ENCODE measurements around the gene LTBP3. TPM values are rescaled to one million over a fixed set of nuclear protein-coding genes. Genes with fewer than 3 reads are reported as not detected.

The LTBP3 gene
- total and polyA plus RNA-seq, 9 of the 15 experiments (the other 6 are each of a cell fraction or from before 2014, with no cell fraction given), result 0.06 to 20.5 (median 4.8) TPM

- TF ChIP-seq ZNF644 (tag; IDR thresholded peaks at IDR 0.05; ENCODE audit: low read depth), result no peak
- no peak for TF ChIP-seq ZNF431 (CRISPR knock-in tag; IDR thresholded peaks at IDR 0.05)
- TF ChIP-seq KLF13 (tag; IDR thresholded peaks at IDR 0.05; ENCODE audit: borderline replicate concordance, low read depth), result peak; percentile 34; the same call in 1 of the 2 replicates
- peak; percentile 79; the same call in 1 of the 2 replicates for TF ChIP-seq ESRRA (IDR thresholded peaks at IDR 0.05; ENCODE audit: borderline replicate concordance, low read depth)
- no peak for TF ChIP-seq IFI16 (CRISPR knock-in tag; IDR thresholded peaks at IDR 0.05)
- TF ChIP-seq ZBTB40 (IDR thresholded peaks at IDR 0.05), result 0 out of 2 replicates have a peak, but pooled peaks have one; percentile 27
- no peak for TF ChIP-seq ZBTB40 (CRISPR knock-in tag; IDR thresholded peaks at IDR 0.05)
- no peak for TF ChIP-seq TAF15 (IDR thresholded peaks at IDR 0.05; ENCODE audit: low read depth, low read length)
- no peak for TF ChIP-seq TFE3 (CRISPR knock-in tag; IDR thresholded peaks at IDR 0.05)
- TF ChIP-seq CHD4 (IDR thresholded peaks at IDR 0.05; ENCODE audit: insufficient read depth, insufficient replicate concordance, low read depth, low read length, poor library complexity, severe bottlenecking), result no peak
- TF ChIP-seq TRIM24 (IDR thresholded peaks at IDR 0.05), result no peak
- no peak for TF ChIP-seq ID3 (CRISPR knock-in tag; IDR thresholded peaks at IDR 0.05)
- TF ChIP-seq ID3 (tag; IDR thresholded peaks at IDR 0.05), result no peak
- TF ChIP-seq MITF (IDR thresholded peaks at IDR 0.05), result 0 out of 2 replicates have a peak, but pooled peaks have one; percentile 14
- no peak for TF ChIP-seq BCL6 (CRISPR knock-in tag; IDR thresholded peaks at IDR 0.05)
These were observed 16.1 kb upstream of the LTBP3 start (continued) for GRCh38 chr11:65574109-65574810.
